Ramos (cell line): ENCODE measurements around the gene NDUFS1.
"Not testable (repeated sequence)": the region's sequence is repeated elsewhere in the genome, so short reads cannot be mapped to it uniquely, and the experiment has no call there.

Experiments
- in situ Hi-C: fragments of 300-500 bp; cut with MboI; formaldehyde crosslinking; loops from one replicate; pipeline ENCODE4 v1.14.3; 2022; ENCODE audit warnings: low sequenced_read_pairs; ENCODE audit not compliant: unreplicated experiment

The NDUFS1 gene

GRCh38 chr2:206163251-206163880 lies 4.1 kb upstream of the NDUFS1 start:
- in situ Hi-C loops = loop anchor here (5.0 kb wide), 1 partner anchor 99 kb away; no protein-coding TSS in a partner anchor

GRCh38 chr2:206162401-206162800 lies 3.2 kb upstream of the NDUFS1 start:
- in situ Hi-C loops = loop anchor here (5.0 kb wide), 1 partner anchor 100 kb away; no protein-coding TSS in a partner anchor

- in situ Hi-C loops = loop anchor here (5.0 kb wide), 1 partner anchor 102 kb away; no protein-coding TSS in a partner anchor
These were observed 1.5 kb upstream of the NDUFS1 start for GRCh38 chr2:206160807-206161179.

- in situ Hi-C loops = loop anchor here (5.0 kb wide), 1 partner anchor 102 kb away; no protein-coding TSS in a partner anchor
These were observed 1.0 kb upstream of the NDUFS1 start for GRCh38 chr2:206160125-206160806.

GRCh38 chr2:206158563-206159345 lies 490 bp downstream of the NDUFS1 start:
- in situ Hi-C loops = no loop called here

- in situ Hi-C loops = not testable (repeated sequence)
These were observed 2.2 kb downstream of the NDUFS1 start for GRCh38 chr2:206157014-206157413.

GRCh38 chr2:206154197-206154596 lies 5.0 kb downstream of the NDUFS1 start:
- in situ Hi-C loops = no loop called here

- in situ Hi-C loops = no loop called here
These were observed 8.6 kb downstream of the NDUFS1 start for GRCh38 chr2:206150631-206151030.

GRCh38 chr2:206150168-206150567 lies 9.1 kb downstream of the NDUFS1 start:
- in situ Hi-C loops = no loop called here

- in situ Hi-C loops = no loop called here
These were observed 9.9 kb downstream of the NDUFS1 start for GRCh38 chr2:206149330-206149729.

GRCh38 chr2:206145665-206146064 lies 13.6 kb downstream of the NDUFS1 start:
- in situ Hi-C loops = no loop called here

- in situ Hi-C loops = no loop called here
These were observed 14.9 kb downstream of the NDUFS1 start for GRCh38 chr2:206144383-206144782.

GRCh38 chr2:206143451-206143850 lies 15.8 kb downstream of the NDUFS1 start:
- in situ Hi-C loops = no loop called here

GRCh38 chr2:206127656-206128055 lies 31.6 kb downstream of the NDUFS1 start:
- in situ Hi-C loops = no loop called here

GRCh38 chr2:206125901-206126300 lies 33.3 kb downstream of the NDUFS1 start:
- in situ Hi-C loops = no loop called here

- in situ Hi-C loops = not testable (repeated sequence)
These were observed 36.7 kb downstream of the NDUFS1 start for GRCh38 chr2:206122569-206122968.

- in situ Hi-C loops = no loop called here
These were observed 43.0 kb downstream of the NDUFS1 start for GRCh38 chr2:206116278-206116677.

GRCh38 chr2:206115026-206115578 lies 44.1 kb downstream of the NDUFS1 start:
- in situ Hi-C loops = no loop called here

GRCh38 chr2:206112846-206113547 lies 46.2 kb downstream of the NDUFS1 start:
- in situ Hi-C loops = no loop called here

- in situ Hi-C loops = no loop called here
These were observed 47.1 kb downstream of the NDUFS1 start for GRCh38 chr2:206112108-206112507.
